Retinal pigment epithelial cell (primary cell): ENCODE results near the gene SNF8.
A peak's percentile ranks its signal among the peaks of the same experiment; 100 is the strongest.

Experiments
- DNase-seq: peaks from one replicate; pipeline ENCODE4 v3.0.0-alpha.2; 2010; ENCODE audit warnings: low read depth
- H3K4me3 ChIP-seq: 2 replicates; pipeline ENCODE4 v1.5.1; 2011; ENCODE audit warnings: mild to moderate bottlenecking, low read length, control low read depth, moderate library complexity
- TF ChIP-seq, protein P1 (sequence below): conservative IDR thresholded peaks from 2 replicates; pipeline ENCODE4 v1.5.1; 2011; ENCODE audit warnings: low read depth, low read length, control low read depth, inconsistent platforms

Gene SNF8, protein sequence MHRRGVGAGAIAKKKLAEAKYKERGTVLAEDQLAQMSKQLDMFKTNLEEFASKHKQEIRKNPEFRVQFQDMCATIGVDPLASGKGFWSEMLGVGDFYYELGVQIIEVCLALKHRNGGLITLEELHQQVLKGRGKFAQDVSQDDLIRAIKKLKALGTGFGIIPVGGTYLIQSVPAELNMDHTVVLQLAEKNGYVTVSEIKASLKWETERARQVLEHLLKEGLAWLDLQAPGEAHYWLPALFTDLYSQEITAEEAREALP

DNA sequence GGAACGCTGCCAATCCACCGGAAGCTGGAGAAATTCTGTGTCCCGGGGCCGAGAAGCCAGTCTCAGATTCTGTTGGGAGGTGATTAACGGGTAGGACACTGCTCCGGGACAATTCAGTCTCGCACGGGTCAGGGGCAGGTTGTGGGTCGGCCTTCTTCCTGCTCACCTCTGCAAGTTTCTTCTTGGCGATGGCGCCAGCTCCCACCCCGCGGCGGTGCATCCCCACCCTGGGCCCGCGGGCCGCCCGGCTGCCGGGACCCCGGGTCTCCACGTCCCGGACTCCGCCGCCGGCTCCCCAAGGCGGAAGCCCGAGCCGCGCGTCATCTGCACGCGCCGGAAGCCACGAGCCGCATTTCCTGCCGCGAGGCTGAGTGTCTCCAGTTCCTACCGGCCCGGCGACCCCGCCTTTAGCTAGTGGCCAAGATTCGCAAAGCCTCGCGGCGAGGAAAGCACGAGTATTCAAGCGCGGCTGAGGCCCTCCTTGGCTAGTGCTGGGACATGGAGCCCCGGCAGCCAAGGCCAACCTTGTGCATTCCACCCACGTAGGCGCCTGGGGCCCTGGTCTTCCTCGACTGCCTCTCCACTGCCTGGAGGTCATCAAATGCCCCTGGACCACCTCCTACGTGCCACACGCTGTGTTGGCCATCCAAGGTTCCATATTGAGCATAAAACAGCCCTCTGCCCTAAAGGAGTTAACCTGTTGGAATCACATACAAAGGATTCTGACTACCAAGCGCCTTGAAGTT lies at the start of gene SNF8:
SNF8 (minus strand) TSS at position 328 of the 746 bp plus-strand sequence; CDS start at position 220, 108 bp downstream.
- TF ChIP-seq, protein P1, sequence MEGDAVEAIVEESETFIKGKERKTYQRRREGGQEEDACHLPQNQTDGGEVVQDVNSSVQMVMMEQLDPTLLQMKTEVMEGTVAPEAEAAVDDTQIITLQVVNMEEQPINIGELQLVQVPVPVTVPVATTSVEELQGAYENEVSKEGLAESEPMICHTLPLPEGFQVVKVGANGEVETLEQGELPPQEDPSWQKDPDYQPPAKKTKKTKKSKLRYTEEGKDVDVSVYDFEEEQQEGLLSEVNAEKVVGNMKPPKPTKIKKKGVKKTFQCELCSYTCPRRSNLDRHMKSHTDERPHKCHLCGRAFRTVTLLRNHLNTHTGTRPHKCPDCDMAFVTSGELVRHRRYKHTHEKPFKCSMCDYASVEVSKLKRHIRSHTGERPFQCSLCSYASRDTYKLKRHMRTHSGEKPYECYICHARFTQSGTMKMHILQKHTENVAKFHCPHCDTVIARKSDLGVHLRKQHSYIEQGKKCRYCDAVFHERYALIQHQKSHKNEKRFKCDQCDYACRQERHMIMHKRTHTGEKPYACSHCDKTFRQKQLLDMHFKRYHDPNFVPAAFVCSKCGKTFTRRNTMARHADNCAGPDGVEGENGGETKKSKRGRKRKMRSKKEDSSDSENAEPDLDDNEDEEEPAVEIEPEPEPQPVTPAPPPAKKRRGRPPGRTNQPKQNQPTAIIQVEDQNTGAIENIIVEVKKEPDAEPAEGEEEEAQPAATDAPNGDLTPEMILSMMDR, result no peak
- peak within 1 kb of the TSS; percentile 92 for H3K4me3 ChIP-seq
- peak; percentile 68 for DNase-seq

DNA sequence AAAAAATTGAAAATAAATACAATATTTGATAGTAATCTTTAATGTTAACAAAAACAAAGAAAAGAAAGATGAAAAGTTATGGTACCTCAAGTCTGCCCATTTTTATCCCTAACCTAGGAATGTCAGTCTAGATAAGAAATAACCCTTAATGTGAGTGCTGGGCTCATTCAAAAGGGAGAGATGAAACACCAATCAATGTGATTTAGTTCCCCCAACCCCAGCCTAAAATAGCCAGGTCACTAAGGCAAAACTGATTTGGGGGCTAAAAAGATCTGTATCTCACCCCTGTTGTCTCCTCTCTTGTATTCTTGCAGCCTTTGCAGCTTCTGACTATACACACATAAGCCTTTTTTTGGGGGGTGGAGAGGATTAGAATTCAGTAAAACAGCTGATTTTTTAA lies 49.3 kb upstream of the SNF8 start:
- TF ChIP-seq, protein P1, result no peak
- no peak for DNase-seq
- H3K4me3 ChIP-seq, result no peak overlapping the region

DNA sequence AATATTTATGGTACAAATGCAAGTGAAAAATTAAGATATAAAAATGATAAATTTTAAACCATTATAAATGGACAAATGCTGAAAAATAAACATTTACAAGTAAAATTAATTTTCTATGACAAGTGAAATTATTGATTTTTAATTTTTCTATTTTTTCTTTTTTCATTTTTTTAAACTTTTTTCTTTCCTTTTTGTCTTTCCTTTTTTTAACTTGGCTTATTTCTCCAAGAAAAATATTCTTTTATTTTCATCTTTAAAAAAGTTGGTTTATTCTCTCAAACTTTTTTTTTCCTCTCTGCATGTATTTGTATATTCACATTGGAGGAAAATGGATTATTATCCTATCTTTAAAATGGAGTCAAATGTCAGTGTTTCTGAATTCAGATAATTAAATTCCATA lies 48.7 kb upstream of the SNF8 start:
- no peak for DNase-seq
- H3K4me3 ChIP-seq, result no peak overlapping the region
- TF ChIP-seq, protein P1, result no peak

DNA sequence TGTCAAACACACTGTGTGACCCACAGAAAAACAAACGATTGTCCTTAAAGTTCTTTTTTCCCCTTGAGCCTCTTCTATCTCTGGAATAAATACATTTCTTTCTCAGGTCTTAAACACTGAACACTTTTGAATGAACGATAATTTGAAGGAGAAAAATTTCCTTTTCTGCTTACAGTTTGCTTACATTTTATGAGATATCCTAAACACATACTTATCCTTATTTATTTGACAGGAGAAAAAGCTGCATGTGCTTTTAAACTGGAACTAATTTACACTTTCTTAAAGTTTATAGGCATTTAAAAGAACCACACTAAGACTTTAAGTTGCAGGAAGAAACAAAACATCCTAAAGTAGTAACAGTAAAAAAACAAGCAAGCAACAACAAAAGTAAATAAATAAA lies 47.8 kb upstream of the SNF8 start:
- TF ChIP-seq, protein P1, result no peak
- H3K4me3 ChIP-seq, result no peak overlapping the region
- DNase-seq, result no peak

DNA sequence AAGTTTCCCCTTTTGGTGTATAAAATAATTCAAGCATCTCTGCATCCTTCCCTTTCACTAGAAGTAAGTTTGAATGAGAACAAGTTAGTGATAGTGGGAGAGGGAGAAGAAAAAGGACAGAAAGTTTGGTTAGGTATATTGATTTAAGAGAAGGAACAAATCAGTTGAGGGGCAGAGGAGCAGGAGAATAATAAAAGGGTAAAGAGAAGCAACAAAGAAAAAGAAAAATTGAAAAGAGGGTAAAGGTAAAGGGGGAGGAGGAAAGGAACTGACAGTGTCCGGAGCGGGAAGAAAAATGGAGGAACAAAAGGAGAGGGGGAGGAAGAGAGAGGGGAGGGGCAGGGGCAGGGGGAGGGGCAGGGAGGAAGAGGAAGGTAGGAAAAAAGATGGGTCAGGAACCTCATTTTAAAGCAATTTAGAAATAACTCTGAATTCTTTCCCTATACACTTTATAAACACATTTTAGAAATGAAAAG lies 46.3 kb upstream of the SNF8 start:
- TF ChIP-seq, protein P1, result no peak
- DNase-seq, result no peak
- no peak overlapping the region for H3K4me3 ChIP-seq

DNA sequence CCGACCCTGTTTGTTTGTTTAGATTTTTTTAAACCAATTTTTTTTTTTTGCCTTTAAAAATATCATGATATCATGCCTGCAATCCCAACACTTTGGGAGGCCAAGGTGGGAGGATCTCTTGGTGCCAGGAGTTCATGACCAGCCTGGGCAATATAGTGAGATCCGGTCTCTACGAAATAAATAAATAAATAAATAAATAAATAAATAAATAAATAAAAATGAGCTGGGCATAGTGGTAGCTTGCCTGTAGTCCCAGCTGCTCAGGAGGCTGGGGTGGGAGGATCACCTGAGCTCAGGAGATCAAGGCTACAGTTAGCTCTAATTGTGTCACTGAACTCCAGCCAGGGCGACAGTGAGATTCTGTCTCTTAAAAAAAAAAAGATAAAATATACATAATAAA lies 44.5 kb upstream of the SNF8 start:
- H3K4me3 ChIP-seq, result no peak overlapping the region
- no peak for DNase-seq
- TF ChIP-seq, protein P1, result no peak
